ENCODE data around the gene JARID2. TPM values are rescaled to one million over a fixed set of nuclear protein-coding genes. Genes with fewer than 3 reads are reported as not detected.

Gene JARID2
- total RNA-seq, 4 donors from 2014 or later, result 6.6 to 8.1 (median 7.5) TPM

DNA sequence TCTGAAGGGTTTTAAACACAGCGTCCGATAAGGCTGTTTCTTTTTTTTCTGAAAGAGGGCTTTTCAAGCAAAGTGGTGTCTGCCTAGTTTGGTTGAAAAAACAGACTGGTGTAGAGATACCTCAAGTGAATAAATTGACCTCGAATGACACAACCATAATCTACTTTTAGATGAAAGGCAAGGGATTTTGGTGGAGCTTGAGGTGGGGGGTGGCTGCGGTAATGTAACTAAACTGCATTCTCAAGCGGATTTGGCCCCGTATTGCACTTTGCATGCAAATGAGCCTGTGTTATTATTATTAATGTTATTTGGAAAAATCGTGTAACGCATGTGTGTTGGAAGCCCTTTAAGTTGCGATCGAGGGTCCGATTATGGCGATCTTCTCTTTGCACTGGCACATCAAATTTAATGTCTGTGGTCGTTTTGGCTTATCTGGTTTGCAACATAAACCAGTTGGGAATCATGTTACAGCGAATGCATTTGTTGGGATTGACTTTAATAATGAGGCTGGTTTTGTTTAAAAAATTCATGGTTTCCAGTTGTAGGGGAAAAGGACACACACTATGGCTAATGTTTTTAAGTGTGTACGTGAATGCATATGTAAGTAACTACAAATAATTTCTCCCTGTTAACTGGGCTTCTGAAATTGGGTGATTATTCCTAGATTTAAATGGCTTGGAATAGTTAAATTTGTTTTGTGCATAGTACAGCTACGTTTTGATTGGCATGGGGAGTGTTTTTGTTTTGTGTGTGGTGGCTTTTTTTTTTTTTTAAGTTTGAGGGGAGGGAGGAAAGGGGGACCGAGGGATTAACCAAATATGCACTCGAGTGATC is 1.0 kb downstream of the JARID2 start:
- H3K4me1 ChIP-seq, result peaks cover 10 to 18% of the 10 kb centered on the region in 2 donors
- peak overlapping the region; percentile 23 to 79 (median 26) for H3K4me3 ChIP-seq (replicated peaks in 1 of 3)
- no peaks in the 10 kb centered on the region for H3K27me3 ChIP-seq
- peak overlapping the region in 2 of 3 donors; percentile 90 to 91 for H3K27ac ChIP-seq
- DNase-seq, result peak in 1 of 2 donors; percentile 10
- intact Hi-C loops (cut with DNase I), result loop anchor here (10.0 kb wide), 1 partner anchor 248 kb away; no protein-coding TSS in a partner anchor
- H3K36me3 ChIP-seq, result no peaks in the 10 kb centered on the region
- H3K9me3 ChIP-seq, result no peaks in the 10 kb centered on the region
- TF ChIP-seq CTCF (IDR thresholded peaks at IDR 0.05) (no peak), POLR2A (IDR thresholded peaks at IDR 0.05) (no peak)
- WGBS, 2 donors, result 1% methylated on average over 18 of the region's 18 CpGs

DNA sequence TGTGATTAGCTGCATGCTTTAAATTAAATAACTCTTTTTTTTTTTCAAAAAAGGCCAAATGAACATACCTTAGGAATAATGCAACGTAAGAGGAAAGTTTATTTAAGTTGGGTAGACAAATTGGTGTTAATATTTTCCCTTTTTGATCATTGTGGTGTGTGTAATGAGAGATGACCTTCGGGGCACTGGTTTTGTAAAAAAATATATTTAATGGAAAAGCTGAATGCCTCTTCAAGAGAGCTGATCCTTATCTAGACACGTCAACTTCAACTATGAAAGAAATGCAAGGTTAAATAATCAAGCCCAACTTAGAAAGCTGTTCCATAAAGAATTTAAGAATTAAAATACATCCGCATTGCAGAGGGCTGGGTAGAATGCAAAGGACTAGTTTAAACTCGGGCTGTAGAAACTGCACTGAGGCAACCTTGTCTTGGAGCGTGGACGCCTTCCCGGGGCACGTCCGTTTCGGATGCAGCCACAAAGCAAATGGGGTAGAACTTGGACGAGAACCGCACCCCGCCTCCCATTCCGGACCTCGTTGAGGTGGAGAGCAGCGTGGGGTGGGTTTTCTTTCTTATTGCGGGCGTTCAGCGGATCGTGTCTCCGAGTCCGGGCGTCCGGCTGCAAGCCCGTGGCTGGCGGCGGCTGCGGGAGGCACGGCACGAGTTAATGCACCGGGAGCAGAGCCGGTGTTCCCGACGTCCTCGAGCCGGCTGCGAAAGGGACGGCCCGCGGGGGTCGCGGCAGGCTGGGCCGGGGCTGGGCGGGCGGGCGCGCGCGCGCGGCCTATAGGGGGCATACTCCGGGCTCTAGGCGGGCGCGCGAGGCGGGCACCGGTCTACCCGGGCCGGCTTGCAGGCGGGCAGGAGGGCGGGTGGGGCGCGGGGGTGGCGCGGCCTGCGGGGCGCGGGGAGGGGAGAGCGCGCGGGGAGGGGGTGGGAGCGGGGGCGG is 1.9 kb downstream of the JARID2 start:
- Histone ChIP-seq H3K9me3 (no peaks in the 10 kb centered on the region), H3K4me1 (peaks cover 11 to 18% of the 10 kb centered on the region in 2 donors), H3K27me3 (no peaks in the 10 kb centered on the region), H3K4me3 (replicated peaks in 1 of 3) (peak overlapping the region; percentile 23 to 79 (median 53)), H3K27ac (peak overlapping the region; percentile 75 to 91 (median 90)), H3K36me3 (no peaks in the 10 kb centered on the region)
- DNase-seq, result peak; percentile 55 to 56
- intact Hi-C loops (cut with DNase I), result loop anchor here (10.0 kb wide), 1 partner anchor 247 kb away; no protein-coding TSS in a partner anchor
- TF ChIP-seq CTCF (IDR thresholded peaks at IDR 0.05), result peak in 3 of 6 experiments; percentile 13 to 51 (median 24)
- peak; percentile 18 to 44 for TF ChIP-seq POLR2A (IDR thresholded peaks at IDR 0.05)
- 0 to 1% methylated on average over 16 to 19 of the region's 75 CpGs for WGBS, 2 donors

GRCh38 chr6:15248451-15249370 is 2.8 kb downstream of the JARID2 start:
- intact Hi-C loops (cut with DNase I), result loop anchor here (10.0 kb wide), 1 partner anchor 246 kb away; no protein-coding TSS in a partner anchor
- 1 to 2% methylated on average over 6 to 30 of the region's 83 CpGs for WGBS, 2 donors
- H3K36me3 ChIP-seq, result no peaks in the 10 kb centered on the region

More at GRCh38 chr6:15248451-15249370, 2.8 kb downstream of the JARID2 start:
- DNase-seq, result peak; percentile 93 to 96
- Histone ChIP-seq H3K4me1 (peaks cover 13 to 23% of the 10 kb centered on the region in 2 donors), H3K27ac (peak overlapping the region; percentile 85 to 90 (median 85)), H3K9me3 (no peaks in the 10 kb centered on the region), H3K4me3 (replicated peaks in 1 of 3) (peak overlapping the region in 2 of 3 donors; percentile 41 to 79), H3K27me3 (no peaks in the 10 kb centered on the region)
- TF ChIP-seq POLR2A (IDR thresholded peaks at IDR 0.05) (peak in 1 of 2 donors; percentile 57), CTCF (IDR thresholded peaks at IDR 0.05) (peak in 2 of 6 experiments; percentile 21 to 34)

All from thyroid gland (tissue), 4 donors.